ENCODE measurements around the gene RASD2.

DNA sequence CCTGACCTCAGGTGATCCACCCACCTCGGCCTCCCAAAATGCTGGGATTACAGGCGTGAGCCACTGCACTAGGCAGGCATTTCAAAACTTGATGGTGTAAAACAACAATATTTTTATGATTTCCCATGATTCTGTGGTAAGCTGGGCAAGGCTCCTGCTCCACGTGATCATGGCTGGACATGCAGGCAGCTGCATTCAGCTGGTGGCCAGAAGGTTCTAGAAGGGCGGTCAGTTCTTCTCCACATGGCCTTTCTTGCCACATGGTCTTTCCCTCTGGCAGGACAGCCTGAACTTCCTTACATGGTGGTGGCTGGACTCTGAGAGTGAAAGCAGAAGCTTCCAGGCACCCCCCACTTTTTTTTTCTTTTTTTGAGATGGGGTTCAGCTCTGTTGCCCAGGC, 9.9 kb upstream of the RASD2 start:
- TF ChIP-seq POLR2A (IDR thresholded peaks at IDR 0.05): no peak
- TF ChIP-seq, protein P1, sequence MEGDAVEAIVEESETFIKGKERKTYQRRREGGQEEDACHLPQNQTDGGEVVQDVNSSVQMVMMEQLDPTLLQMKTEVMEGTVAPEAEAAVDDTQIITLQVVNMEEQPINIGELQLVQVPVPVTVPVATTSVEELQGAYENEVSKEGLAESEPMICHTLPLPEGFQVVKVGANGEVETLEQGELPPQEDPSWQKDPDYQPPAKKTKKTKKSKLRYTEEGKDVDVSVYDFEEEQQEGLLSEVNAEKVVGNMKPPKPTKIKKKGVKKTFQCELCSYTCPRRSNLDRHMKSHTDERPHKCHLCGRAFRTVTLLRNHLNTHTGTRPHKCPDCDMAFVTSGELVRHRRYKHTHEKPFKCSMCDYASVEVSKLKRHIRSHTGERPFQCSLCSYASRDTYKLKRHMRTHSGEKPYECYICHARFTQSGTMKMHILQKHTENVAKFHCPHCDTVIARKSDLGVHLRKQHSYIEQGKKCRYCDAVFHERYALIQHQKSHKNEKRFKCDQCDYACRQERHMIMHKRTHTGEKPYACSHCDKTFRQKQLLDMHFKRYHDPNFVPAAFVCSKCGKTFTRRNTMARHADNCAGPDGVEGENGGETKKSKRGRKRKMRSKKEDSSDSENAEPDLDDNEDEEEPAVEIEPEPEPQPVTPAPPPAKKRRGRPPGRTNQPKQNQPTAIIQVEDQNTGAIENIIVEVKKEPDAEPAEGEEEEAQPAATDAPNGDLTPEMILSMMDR (IDR thresholded peaks at IDR 0.05): no peak
